ENCODE measurements around the gene MCTP2. TPM values are rescaled to one million over a fixed set of nuclear protein-coding genes. Genes with fewer than 3 reads are reported as not detected.

The MCTP2 gene
- total and polyA plus RNA-seq, 2 donors (not counting 1 experiment from before 2014, with no cell fraction given), result 38.3 to 64.8 TPM

DNA sequence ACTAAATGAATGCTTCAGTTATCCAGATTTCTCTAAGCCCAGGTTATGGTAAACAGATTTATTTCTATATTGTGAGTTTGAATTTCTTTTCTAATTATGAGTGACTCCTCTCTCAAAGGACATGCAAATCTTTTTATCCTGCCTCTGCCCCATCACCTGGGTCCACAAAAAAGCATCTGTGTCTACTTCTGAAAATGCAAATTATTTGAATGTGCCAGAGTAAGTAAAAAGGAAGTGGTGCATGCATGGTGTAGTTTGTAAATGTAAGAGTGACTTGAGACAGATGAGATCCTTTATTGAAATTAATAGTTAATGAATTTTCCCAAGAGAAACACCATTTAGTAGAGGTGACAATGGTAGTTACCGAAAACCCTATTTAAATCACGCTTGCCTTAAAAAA lies 26.9 kb downstream of the MCTP2 start:
- Histone ChIP-seq H3K4me2 (replicated peaks; ENCODE audit: low read depth, low read length, poor library complexity, severe bottlenecking) (peak overlapping the region; percentile 61), H3K9me3 (ENCODE audit: control extremely low read depth in 1 of 3, control insufficient read depth in 2 of 3, insufficient read depth in 1 of 3, low read length in 2 of 3) (no peaks in the 10 kb centered on the region), H3K79me2 (ENCODE audit: control insufficient read depth, insufficient read depth, low read length) (peaks cover 67% of the 10 kb centered on the region), H3K27me3 (replicated peaks in 1 of 4; ENCODE audit: control extremely low read depth in 1 of 4, control insufficient read depth in 3 of 4, insufficient read depth in 4 of 4, low read length in 3 of 4) (no peaks in the 10 kb centered on the region), H4K20me1 (ENCODE audit: control insufficient read depth, insufficient read depth, low read length, poor library complexity, severe bottlenecking) (no peaks in the 10 kb centered on the region), H3K36me3 (replicated peaks in 1 of 2; ENCODE audit: control extremely low read depth in 1 of 2, control insufficient read depth in 1 of 2, extremely low read depth in 1 of 2, insufficient read depth in 2 of 2, low read length in 1 of 2) (no peaks in the 10 kb centered on the region), H3K4me3 (ENCODE audit: control extremely low read depth in 1 of 5, extremely low read depth in 1 of 5, insufficient read depth in 1 of 5, low read depth in 2 of 5, low read length in 4 of 5) (peak overlapping the region in 3 of 5 experiments; percentile 18 to 25 (median 20)), H3K4me1 (ENCODE audit: control insufficient read depth in 2 of 2, insufficient read depth in 2 of 2, low read length in 2 of 2) (peaks cover 79 to 82% of the 10 kb centered on the region in 2 donors), H2AFZ (ENCODE audit: insufficient read depth, low read depth, low read length, poor library complexity, severe bottlenecking) (no peak overlapping the region), H3K9ac (ENCODE audit: low read length) (peak overlapping the region; percentile 17), H3K27ac (ENCODE audit: low read length in 2 of 2) (peak overlapping the region; percentile 72 to 78)
- H3K27ac Mint-ChIP-seq, result peak overlapping the region; percentile 79
- H3K27me3 Mint-ChIP-seq, result no peaks in the 10 kb centered on the region
- H3K9me3 Mint-ChIP-seq (ENCODE audit: insufficient read depth), result no peaks in the 10 kb centered on the region
- DNase-seq, result peak; percentile 85
- peak; percentile 74 for ATAC-seq (ENCODE audit: low read depth)
- intact Hi-C loops (cut with micrococcal nuclease), result loop anchor here (1.0 to 2.0 kb wide), 5 partner anchors 15 to 49 kb away; partner anchors contain the start of gene MCTP2
- POLR2A ChIA-PET, result no interaction called here
- CTCF ChIA-PET, result no interaction called here
- peak overlapping the region; percentile 59 for H3K4me3 Mint-ChIP-seq
- peaks cover 83% of the 10 kb centered on the region for H3K4me1 Mint-ChIP-seq
- no peak for TF ChIP-seq EZH2 (IDR thresholded peaks at IDR 0.05; ENCODE audit: borderline replicate concordance, insufficient read depth, low read depth, low read length, poor library complexity, severe bottlenecking)
- TF ChIP-seq, protein P1, sequence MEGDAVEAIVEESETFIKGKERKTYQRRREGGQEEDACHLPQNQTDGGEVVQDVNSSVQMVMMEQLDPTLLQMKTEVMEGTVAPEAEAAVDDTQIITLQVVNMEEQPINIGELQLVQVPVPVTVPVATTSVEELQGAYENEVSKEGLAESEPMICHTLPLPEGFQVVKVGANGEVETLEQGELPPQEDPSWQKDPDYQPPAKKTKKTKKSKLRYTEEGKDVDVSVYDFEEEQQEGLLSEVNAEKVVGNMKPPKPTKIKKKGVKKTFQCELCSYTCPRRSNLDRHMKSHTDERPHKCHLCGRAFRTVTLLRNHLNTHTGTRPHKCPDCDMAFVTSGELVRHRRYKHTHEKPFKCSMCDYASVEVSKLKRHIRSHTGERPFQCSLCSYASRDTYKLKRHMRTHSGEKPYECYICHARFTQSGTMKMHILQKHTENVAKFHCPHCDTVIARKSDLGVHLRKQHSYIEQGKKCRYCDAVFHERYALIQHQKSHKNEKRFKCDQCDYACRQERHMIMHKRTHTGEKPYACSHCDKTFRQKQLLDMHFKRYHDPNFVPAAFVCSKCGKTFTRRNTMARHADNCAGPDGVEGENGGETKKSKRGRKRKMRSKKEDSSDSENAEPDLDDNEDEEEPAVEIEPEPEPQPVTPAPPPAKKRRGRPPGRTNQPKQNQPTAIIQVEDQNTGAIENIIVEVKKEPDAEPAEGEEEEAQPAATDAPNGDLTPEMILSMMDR (IDR thresholded peaks at IDR 0.05), result no peak
- no CpG with 5 or more reads among the region's 2 CpGs for WGBS (ENCODE audit: insufficient coverage)

DNA sequence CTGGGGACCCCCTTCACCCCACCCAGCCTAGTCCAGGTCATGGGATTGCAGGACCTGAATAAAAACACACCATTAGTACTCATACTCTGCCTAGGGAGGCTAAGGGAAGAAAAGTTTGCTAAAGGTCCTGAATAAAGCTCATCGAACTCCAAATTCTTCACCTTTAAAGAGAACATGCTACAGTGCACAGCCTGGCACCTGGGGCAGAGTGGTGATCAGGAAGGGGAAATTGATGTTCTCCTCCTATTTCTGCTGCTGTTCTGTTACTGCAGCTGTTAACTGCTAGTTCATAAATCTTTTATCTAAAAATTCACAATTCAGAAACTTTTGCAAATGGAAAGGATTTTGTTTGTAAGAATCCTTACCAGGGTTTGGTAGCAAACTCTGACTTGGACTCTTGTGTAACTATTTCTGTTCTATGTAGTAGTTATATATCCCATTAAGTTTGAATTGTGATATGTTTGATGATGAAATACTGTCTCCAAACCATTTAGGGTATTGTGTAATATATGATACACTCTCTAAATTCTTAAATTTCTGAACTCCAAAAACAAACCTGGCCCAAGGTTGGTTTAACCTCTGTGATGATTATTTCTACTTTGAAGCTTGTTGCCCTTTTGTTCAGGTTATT lies 27.9 kb downstream of the MCTP2 start:
- ChIA-PET CTCF (interaction anchor here (1.1 kb wide), 3 partner anchors 29 to 32 kb away, joined by 3 to 7 read pairs (median 4); partner anchors contain the start of gene MCTP2), POLR2A (interaction anchor here (0.5 kb wide), 1 partner anchor 1351 kb away, joined by 3 read pairs; no protein-coding TSS in a partner anchor)
- Histone ChIP-seq H3K36me3 (replicated peaks in 1 of 2; ENCODE audit: control extremely low read depth in 1 of 2, control insufficient read depth in 1 of 2, extremely low read depth in 1 of 2, insufficient read depth in 2 of 2, low read length in 1 of 2) (no peaks in the 10 kb centered on the region), H3K4me2 (replicated peaks; ENCODE audit: low read depth, low read length, poor library complexity, severe bottlenecking) (peak overlapping the region; percentile 61), H3K9ac (ENCODE audit: low read length) (peak overlapping the region; percentile 17), H3K27me3 (replicated peaks in 1 of 4; ENCODE audit: control extremely low read depth in 1 of 4, control insufficient read depth in 3 of 4, insufficient read depth in 4 of 4, low read length in 3 of 4) (no peaks in the 10 kb centered on the region), H3K4me1 (ENCODE audit: control insufficient read depth in 2 of 2, insufficient read depth in 2 of 2, low read length in 2 of 2) (peaks cover 80 to 82% of the 10 kb centered on the region in 2 donors), H4K20me1 (ENCODE audit: control insufficient read depth, insufficient read depth, low read length, poor library complexity, severe bottlenecking) (no peaks in the 10 kb centered on the region), H3K27ac (ENCODE audit: low read length in 2 of 2) (peak overlapping the region; percentile 72 to 78), H3K79me2 (ENCODE audit: control insufficient read depth, insufficient read depth, low read length) (peaks cover 72% of the 10 kb centered on the region), H2AFZ (ENCODE audit: insufficient read depth, low read depth, low read length, poor library complexity, severe bottlenecking) (no peak overlapping the region), H3K9me3 (ENCODE audit: control extremely low read depth in 1 of 3, control insufficient read depth in 2 of 3, insufficient read depth in 1 of 3, low read length in 2 of 3) (no peaks in the 10 kb centered on the region), H3K4me3 (ENCODE audit: control extremely low read depth in 1 of 5, extremely low read depth in 1 of 5, insufficient read depth in 1 of 5, low read depth in 2 of 5, low read length in 4 of 5) (peak overlapping the region in 2 of 5 experiments; percentile 12 to 25)
- peaks cover 82% of the 10 kb centered on the region for H3K4me1 Mint-ChIP-seq
- no CpG with 5 or more reads among the region's 1 CpG for WGBS (ENCODE audit: insufficient coverage)
- no peaks in the 10 kb centered on the region for H3K27me3 Mint-ChIP-seq
- ATAC-seq (ENCODE audit: low read depth) (no peak), DNase-seq (peak; percentile 47)
- intact Hi-C loops (cut with micrococcal nuclease), result loop anchor here (2.0 kb wide), 3 partner anchors 14 to 48 kb away; no protein-coding TSS in a partner anchor
- TF ChIP-seq, protein P1 (IDR thresholded peaks at IDR 0.05), result no peak
- peak overlapping the region; percentile 82 for H3K27ac Mint-ChIP-seq
- H3K4me3 Mint-ChIP-seq, result peak overlapping the region; percentile 44
- no peaks in the 10 kb centered on the region for H3K9me3 Mint-ChIP-seq (ENCODE audit: insufficient read depth)
